Erythroblast (primary cell): ENCODE measurements around the gene DNAJC6.
A peak's percentile ranks its signal among the peaks of the same experiment; 100 is the strongest.

Experiments
- DNase-seq, 2 experiments: peaks; one replicate each; lab custom pipeline; 2025; lab: John Stamatoyannopoulos, UW
- GATA1 ChIP-seq: IDR thresholded peaks from 2 replicates; pipeline ENCODE4 v1.6.1; 2011; ENCODE audit warnings: low read depth, mild to moderate bottlenecking, control low read depth, low read length, moderate library complexity
- POLR2A ChIP-seq: IDR thresholded peaks from 2 replicates; pipeline ENCODE4 v1.6.1; 2011; ENCODE audit warnings: mild to moderate bottlenecking, low read length

The DNAJC6 gene

DNA sequence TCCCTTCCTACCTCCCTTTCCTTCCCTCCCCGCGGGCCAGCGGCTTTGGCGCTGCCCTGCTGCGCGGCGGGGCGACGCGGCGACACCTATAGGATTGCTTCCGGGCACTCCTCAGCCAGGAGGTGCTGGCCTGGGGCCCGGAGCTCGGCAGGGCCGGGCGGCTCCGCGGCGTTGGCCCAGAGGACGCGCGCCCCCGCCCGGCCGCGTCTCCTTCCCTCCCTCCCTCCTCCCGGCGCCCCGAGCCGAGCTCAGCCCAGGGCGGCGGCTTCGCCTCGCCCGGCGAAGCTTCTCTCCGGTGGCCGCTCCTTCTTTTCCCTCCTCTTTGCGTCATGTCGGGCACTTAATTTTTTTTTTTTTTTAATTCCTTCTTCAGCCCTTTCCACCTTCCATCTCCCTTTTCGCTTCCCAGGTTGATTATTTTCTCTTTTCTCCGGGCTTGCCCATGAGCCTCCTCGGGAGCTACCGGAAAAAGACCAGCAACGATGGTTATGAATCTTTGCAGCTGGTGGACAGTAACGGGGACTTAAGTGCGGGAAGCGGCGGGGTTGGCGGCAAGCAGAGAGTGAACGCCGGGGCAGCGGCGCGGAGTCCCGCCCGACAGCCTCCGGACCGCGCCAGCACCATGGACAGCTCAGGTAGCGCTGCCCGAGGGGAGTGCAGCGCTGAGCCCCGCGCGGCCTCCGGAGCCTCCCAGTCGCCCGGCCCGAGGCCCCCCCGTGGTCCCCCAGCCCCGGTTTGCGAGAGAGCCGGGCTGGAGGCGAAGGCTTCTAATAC lies at the start of gene DNAJC6:
DNAJC6 (plus strand) TSS at position 240 of the 774 bp plus-strand sequence; CDS start at position 443, 203 bp downstream.
- DNase-seq = peak; percentile 90 to 93
- TF ChIP-seq POLR2A = no peak
- no peak for TF ChIP-seq GATA1

DNA sequence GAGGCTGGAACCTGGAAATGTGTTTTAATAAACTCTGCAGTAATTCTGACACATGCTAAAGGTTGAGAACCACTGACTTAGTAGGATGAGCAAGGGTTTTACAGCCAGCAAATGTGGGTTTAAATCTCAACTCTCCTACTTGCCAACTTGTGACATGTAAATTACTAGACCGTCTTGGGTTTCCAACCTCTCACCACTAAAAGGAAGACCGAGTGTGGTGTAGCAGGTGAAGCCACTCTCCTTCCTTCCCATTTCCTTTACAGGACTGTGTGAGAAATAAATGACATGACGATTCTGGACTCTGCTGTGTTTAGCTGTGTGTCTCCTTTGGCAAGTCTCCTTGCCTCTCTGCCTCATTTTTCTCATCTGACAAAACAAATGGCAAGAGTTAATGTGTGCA lies 49.5 kb upstream of the DNAJC6 start:
- no peak for TF ChIP-seq GATA1
- no peak for TF ChIP-seq POLR2A
- peak in 1 of 2 experiments; percentile 44 for DNase-seq

DNA sequence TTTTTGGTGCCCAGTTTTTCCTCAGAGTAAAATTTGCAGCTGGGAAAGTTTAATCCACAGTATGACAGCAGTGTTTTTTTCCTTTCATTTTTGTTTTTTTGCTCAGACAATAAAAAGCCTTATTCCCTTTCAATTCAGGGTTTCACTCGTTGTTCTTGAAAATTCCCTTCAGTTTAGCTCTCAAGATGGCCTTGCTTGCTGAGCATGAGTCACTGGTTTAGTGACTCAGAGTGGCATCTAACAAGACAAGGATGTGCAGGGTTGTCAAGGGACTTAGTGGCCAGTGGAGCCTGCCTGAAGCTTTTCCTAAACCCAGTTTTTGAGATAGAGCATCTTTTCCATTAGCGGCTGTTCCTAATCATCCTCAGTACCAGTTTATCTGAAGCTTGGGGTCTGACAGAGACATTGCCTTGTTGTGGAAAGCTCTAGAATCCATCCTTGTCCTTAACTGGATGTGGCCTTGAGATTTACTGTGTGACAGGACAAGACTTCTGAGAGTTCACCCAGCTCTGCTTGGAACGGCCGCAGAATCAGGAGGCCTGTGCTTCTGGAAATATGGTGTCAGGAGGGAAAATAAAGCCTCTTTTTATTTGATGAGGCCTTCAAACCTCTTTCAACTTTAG lies 48.4 kb upstream of the DNAJC6 start:
- no peak for TF ChIP-seq GATA1
- TF ChIP-seq POLR2A = no peak
- peak; percentile 64 to 82 for DNase-seq

DNA sequence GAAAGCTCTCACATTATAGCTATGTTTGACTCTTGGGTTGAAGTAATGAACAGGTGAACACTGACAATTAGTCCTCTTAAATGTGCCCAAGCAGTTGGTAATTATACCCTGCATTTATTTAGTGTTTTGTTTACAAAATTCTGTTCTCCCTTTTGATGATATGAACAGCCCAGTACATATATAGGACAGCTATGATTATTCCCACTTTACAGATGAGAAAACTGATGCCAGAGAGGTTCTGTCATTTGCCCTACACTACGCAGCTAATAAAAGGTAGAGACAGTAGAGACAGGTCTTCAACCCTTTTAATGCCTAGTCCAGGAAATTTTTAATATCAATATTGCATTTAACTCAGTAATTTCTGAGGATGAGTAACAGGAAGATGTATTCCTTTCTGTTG lies 46.1 kb upstream of the DNAJC6 start:
- TF ChIP-seq POLR2A = no peak
- TF ChIP-seq GATA1 = no peak

DNA sequence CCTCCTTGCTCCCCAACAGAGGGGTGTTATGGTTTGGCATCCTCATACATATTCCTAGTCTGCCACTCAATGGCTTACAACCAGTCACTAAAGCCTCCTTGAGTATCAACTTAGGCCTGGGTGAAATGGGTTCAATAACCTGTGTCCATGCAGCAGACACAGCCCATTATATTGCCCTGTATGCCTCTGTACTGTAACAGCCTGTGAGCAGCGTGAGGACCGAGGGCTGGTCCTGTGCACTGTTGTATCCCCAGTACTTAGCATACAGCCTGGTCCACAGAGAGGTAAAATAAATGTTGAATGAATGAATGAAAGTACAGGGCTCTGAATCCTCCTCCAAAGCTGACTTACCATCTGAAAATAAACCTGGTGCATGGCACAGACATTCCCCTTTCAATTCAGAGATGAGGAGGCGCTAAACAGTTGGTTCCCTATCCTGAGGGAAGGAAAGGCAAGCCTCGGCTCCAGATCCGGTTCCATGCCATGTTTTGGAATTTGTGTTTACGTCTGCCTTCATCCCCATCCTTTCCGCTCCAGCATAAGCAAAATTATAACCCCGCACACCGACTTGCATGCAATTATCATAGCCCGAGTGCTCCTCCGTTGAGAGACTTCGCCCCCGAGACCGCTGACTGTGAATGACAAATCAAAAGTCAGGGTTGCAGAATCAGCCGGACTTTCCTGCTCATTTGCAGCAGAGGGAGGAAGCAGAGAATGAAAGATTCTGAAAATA lies 45.0 kb upstream of the DNAJC6 start:
- TF ChIP-seq GATA1 (no peak), POLR2A (no peak)
- DNase-seq = peak; percentile 81 to 90

More for the DNA sequence above, 46.1 kb upstream of the DNAJC6 start:
- no peak for DNase-seq

DNA sequence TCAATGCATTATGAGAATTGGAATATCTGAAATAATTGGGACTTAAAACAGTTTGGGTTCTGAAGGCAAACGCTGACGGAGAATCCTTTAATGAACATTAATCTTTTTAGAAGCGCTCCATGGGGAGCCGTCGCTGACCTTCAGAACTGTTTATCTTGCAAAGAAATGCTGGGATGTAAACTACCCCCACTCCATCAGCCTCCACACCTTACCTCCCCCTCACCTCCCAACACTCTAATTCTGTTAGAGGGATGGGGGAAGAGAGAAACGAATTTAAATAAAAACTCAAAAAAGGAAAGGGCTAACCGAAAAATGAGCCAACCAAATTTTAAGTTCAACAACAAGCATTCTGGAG lies 44.1 kb upstream of the DNAJC6 start:
- peak in 1 of 2 experiments; percentile 71 for DNase-seq
- TF ChIP-seq GATA1 = no peak
- TF ChIP-seq POLR2A = no peak

DNA sequence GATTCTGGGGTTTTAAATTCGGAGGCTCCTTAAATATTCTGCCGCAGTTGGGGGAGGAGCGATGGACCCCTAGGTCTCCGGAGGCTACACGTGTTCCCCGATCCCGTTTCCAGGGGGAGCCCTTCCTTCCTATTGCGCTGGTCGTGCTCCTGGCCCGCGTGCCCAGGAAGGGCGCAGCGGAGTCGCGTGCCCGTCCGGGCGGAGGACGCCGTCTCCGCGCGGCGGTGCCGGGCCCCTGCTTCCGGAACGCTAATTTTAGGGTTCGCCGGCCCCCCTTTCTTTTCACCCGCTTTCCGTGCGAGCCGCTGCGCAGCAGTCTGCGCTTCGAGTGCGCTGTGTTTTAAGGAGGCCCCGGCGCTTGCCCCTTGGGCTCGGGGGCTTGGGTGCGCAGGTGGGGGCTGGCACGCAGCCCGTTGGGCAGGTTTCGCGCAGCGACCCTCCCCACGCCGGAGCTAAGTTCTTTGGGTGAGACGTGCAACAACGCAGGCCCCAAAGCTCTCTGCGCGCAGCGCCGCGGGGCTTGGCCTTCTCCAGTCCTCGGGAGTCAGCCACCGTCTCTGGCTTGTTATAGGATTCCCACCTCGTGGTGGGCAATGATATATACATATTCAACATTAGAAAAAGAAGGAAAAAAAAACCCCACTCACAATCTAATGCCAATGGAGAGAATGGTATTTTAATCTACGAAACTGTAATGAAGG lies 43.5 kb upstream of the DNAJC6 start:
- TF ChIP-seq POLR2A (peak; percentile 59), GATA1 (no peak)
- peak; percentile 75 to 82 for DNase-seq

DNA sequence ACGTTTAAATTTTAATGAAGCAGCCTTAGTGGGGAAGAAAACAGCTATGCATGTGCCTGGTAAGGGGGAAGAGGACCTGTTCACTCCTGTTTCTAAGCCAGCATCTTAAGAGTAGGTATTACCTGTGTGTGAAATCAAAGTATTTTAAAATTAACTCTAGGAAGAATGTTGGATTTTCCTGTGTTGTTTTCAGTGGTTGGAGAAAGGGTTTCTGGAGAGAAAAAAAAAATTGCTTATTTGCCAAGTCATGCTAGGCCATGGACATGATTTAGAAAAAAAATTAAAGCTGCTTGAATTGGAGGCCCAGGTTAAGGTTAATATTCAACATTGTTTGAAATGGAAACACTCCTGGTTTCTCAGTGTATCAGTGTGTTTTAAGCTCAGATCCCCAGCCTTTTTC lies 42.9 kb upstream of the DNAJC6 start:
- TF ChIP-seq POLR2A = no peak
- no peak for TF ChIP-seq GATA1
- peak; percentile 46 to 70 for DNase-seq

DNA sequence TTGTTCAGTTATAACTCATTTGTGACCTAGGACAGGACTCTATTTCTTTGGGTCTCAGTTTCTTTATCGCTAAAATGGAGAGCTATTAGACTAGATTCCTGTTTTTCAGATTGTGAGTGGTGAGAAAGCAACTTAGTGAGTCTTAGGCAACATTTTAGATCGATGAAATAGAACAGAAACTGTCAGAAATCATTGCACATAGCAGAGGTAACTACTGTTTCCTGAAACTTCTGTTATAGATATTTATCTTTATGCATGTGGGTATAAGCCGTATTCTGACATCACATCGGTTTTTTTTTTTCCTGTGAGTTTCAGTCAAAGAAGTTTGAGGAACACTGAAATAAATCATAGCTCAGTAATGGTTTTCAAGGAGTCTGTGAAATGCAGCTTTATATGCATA lies 42.1 kb upstream of the DNAJC6 start:
- TF ChIP-seq POLR2A (no peak), GATA1 (no peak)
- peak in 1 of 2 experiments; percentile 49 for DNase-seq

DNA sequence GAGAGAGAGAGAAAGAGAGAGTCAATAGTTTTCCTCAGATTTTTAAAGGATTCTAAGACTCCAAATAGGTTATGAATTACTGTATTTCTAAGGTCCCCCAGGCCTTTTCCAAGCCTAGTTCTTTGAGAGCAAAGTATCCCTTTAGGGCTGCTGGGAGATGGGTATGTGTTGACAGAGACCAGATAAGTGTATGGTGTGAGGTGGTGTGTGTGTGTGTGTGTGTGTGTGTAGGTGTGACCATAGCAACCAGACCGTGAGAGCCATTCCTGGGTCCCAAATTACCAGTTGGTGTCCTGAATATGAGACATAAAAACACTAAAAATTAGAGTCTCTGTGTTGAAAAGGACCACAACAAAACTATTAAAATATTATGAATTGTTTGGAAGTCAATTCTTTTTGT lies 41.7 kb upstream of the DNAJC6 start:
- peak; percentile 59 to 66 for DNase-seq
- TF ChIP-seq POLR2A = no peak
- no peak for TF ChIP-seq GATA1

DNA sequence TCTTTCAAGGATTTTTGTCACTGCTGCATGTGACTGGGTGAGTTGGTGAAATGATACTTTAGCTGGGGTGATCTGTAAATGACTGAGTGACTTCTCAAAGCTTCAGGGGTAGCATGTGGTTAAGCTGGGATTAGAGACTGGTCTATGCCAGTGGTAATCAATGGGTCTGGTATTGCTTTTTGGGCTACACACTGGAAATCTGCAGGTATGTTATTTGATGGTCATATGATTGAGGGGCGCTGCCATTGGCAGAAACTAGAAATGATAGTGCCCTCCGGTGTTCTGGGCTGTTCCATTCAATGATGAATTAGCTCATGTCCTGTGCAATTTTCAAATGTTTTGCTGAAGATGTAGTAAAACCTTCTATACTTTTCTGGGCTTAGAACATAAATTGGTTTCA lies 39.7 kb upstream of the DNAJC6 start:
- TF ChIP-seq POLR2A (no peak), GATA1 (no peak)
- no peak for DNase-seq

DNA sequence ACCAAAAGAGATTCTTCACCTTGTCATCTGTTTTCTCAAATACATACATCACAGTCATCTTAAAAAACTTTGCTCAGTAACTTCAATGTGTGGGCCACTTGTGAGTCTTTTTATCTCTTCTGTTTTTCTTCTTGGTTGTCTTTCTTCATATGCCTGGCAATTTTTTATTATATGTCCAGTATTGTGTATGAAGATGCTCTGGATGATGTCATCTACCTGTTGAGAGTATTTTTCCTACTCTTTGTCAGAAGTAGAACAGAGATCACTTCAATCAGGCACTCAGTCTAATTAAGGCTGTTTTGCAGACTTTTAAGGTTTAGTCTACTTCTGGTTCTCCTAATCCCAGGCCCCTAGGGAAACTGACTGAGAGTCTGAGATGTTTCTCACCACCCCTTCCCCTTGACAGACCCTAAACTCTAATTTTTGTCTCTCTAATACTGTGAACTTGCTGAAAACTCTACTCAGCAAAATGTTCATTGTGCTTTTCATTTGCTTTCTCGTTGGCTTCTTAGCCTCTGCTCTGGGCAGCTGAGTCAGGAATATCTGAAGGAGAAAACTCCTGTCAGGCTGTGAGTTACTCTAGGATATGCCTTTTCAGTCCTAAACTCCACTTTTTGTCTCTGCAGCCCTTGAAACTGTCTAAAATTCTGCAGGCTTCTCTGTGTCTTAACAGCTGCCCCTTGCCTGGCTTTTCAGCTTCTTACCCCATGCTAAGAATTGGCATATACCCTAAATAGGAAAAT lies 33.0 kb upstream of the DNAJC6 start:
- TF ChIP-seq POLR2A = no peak
- no peak for TF ChIP-seq GATA1
- DNase-seq = peak in 1 of 2 experiments; percentile 47
